Pancreas (tissue), 10 donors: ENCODE results near the gene HASPIN. TPM values are rescaled to one million over a fixed set of nuclear protein-coding genes. Genes with fewer than 3 reads are reported as not detected.

ENCODE experiments used
- ATAC-seq, 4 donors: fragments of 200-7000 bp; cut with Tn5 transposase; one replicate each; pipeline versions ENCODE4 v1.8.0 to v1.9.1; 2020; ENCODE audit warnings: mild to moderate bottlenecking in 4 of 4, moderate library complexity in 4 of 4
- DNase-seq, 6 donors: peaks; one replicate each; pipeline ENCODE4 v3.0.0-alpha.2; 2020
- FAIRE-seq: peaks from 2 replicates; lab custom pipeline; 2012; peaks lifted over from hg19 to GRCh38; lab: Jason Lieb, UNC
- H3K27ac ChIP-seq, 4 donors: fragments of 200-600 bp; sonication (generic); 1 replicate in 3 of 4; 2 replicates in 1 of 4; pipeline versions ENCODE4 v1.5.0 to v1.8.0; 2020
- H3K27me3 ChIP-seq, 4 donors: fragments of 200-600 bp; one replicate each; pipeline ENCODE4 v1.8.0; 2021
- H3K36me3 ChIP-seq, 3 donors: fragments of 200-600 bp; sonication (generic) in 1 of 3; one replicate each; pipeline versions ENCODE4 v1.5.0 to v1.8.0; 2020 to 2021
- H3K4me1 ChIP-seq, 3 donors: fragments of 200-600 bp; one replicate each; pipeline ENCODE4 v1.8.0; 2021
- H3K4me3 ChIP-seq, 4 donors: fragments of 200-600 bp; sonication (generic) in 2 of 4; one replicate each; pipeline versions ENCODE4 v1.5.0 to v1.8.0; 2020 to 2021
- H3K9me3 ChIP-seq, 4 donors: fragments of 200-600 bp; one replicate each; pipeline ENCODE4 v1.8.0; 2021
- WGBS, 2 donors: extraction: QIAGEN DNeasy Blood & Tissue Kit; methylation state at CpG; one replicate each; pipeline ENCODE4 v1.1.7; 2013; 5-methylcytosine and 5-hydroxymethylcytosine counted together
- intact Hi-C, 3 donors: fragments of 100-400 bp; cut with DNase I; formaldehyde crosslinking; loops; one replicate each; pipeline versions ENCODE4 v1.11.1 to v1.14.2; 2022
- polyA plus RNA-seq, 2 donors: library from polyadenylated mRNA; stranded (reverse); fragments of 200-250 nt; gene quantifications; one replicate each; pipeline ENCODE4 v1.2.3, GENCODE V29; 2013
- total RNA-seq, 6 donors: library from RNA; stranded (reverse); fragmentation: NEBNext Ultra II Directional in 4 of 6; extraction: Animal tissue kit (Norgen Biotek cat#: 25700) in 4 of 6; gene quantifications; one replicate each; pipeline versions ENCODE4 v1.2.1 to v1.2.4, GENCODE V29; 2021 to 2023
- TF ChIP-seq, protein P1 (sequence below), 4 donors: fragments of 200-600 bp; sonication (generic) in 3 of 4; IDR thresholded peaks; one replicate each; pipeline versions ENCODE4 v1.5.0 to v1.8.0; 2021; ENCODE audit warnings: antibody characterized with exemption in 4 of 4
- donor health status: healthy with polysubstance abuse.
- donor health status: DM: no; HTN: no; CAD: no; lungs with moderate emphysema.
- donor health status: DM: no; HTN: no; CAD: no.
- donor health status: control.
- donor health status: control.
- donor health status: Bipolar disorder and iron deficiency.
- donor health status: DM: yes; HTN: yes; CAD: no.
- donor health status: DM: no; HTN: no; CAD: no.
- donor health status: DM: no; HTN: no; CAD: no.
- donor health status: DM: yes; HTN: yes; CAD: no.

The HASPIN gene
- total and polyA plus RNA-seq, 8 donors, result 0.05 to 0.31 (median 0.21) TPM; not detected in 2

DNA sequence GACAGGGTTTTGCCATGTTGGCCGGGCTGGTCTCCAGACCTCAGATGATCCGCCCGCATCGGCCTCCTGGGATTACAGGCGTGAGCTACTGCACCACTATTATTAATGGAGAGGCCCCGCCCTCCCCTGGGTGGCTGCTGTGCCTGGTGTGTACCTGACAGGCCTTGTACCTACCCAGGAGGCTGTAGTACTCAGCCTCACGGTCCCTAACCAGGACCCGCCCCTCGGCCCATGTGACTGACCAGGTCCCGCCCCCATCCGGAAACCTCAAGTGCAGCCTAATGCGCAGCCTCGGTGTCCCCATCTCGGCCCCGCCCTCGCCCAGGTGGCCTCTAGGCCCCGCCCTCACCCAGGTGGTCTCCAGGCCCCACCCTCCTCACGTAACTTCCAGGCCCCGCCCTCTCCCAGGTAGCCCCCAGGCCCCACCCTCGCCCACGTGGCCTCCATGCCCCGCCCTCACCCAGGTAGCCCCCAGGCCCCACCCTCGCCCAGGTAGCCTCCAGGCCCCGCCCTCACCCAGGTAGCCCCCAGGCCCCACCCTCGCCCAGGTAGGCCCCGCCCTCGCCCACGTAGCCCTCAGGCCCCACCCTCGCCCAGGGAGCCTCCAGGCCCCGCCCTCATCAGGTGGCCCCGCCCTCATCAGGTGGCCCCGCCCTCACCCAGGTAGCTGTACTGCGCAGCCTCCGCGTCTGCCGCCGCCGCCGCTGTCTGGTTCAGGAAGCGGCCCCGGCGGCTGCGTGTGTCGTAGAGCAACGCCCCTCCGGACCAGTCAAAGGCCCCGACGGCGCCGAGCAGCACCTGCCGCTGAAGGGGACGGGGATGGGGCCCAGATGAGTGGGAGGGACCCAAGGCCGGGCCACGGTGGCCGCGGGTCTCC, 31.0 kb downstream of the HASPIN start:
- Histone ChIP-seq H3K27ac (peak overlapping the region; percentile 68 to 89 (median 78)), H3K27me3 (no peaks in the 10 kb centered on the region), H3K9me3 (no peaks in the 10 kb centered on the region), H3K4me1 (peaks cover 0 to 4% (median 0%) of the 10 kb centered on the region in 3 donors), H3K36me3 (no peaks in the 10 kb centered on the region), H3K4me3 (peak overlapping the region; percentile 39 to 70 (median 46))
- WGBS, 2 donors, result 2 to 3% methylated on average over 42 to 56 of the region's 56 CpGs
- peak; percentile 90 to 96 (median 92) for ATAC-seq
- DNase-seq, result peak; percentile 97 to 100 (median 99)
- intact Hi-C loops, result no loop called here
- no peak for FAIRE-seq
- TF ChIP-seq, protein P1, sequence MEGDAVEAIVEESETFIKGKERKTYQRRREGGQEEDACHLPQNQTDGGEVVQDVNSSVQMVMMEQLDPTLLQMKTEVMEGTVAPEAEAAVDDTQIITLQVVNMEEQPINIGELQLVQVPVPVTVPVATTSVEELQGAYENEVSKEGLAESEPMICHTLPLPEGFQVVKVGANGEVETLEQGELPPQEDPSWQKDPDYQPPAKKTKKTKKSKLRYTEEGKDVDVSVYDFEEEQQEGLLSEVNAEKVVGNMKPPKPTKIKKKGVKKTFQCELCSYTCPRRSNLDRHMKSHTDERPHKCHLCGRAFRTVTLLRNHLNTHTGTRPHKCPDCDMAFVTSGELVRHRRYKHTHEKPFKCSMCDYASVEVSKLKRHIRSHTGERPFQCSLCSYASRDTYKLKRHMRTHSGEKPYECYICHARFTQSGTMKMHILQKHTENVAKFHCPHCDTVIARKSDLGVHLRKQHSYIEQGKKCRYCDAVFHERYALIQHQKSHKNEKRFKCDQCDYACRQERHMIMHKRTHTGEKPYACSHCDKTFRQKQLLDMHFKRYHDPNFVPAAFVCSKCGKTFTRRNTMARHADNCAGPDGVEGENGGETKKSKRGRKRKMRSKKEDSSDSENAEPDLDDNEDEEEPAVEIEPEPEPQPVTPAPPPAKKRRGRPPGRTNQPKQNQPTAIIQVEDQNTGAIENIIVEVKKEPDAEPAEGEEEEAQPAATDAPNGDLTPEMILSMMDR (IDR thresholded peaks at IDR 0.05), result no peak

DNA sequence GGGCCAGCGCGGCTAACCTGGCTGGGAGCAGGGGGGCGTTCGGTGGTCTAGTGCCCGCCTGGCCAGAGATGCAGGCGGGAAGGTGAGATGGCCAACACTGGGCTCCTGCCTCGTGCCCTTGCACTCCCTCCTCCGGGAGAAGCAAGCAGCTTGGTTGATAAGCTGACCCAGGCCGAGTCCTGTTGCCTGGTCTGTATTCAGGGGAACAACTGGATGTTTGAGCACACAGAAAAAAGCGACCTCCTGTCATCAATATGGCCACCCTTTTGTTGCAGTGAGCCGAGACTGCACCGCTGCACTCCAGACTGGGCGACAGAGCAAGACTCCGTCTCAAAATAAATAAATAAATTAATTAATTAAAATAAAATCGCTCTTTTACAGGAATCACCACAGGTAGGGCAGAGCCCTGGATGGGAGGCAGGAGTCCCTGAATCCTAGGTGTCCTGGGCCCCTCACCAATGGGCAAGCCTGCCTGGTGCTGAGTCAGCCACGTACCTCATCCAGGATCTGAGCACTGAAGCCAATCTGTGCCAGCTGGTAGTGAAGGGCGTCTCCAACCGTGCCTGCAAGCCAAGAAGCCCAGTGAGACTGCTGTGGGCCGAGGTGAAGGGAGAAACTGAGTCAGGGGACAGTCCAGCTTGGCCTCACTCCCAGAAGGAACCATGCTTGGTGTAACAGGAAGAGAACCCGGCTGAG, 31.8 kb downstream of the HASPIN start:
- Histone ChIP-seq H3K4me1 (peaks cover 0 to 4% (median 0%) of the 10 kb centered on the region in 3 donors), H3K36me3 (no peaks in the 10 kb centered on the region), H3K27ac (peak overlapping the region; percentile 68 to 89 (median 78)), H3K9me3 (no peaks in the 10 kb centered on the region), H3K27me3 (no peaks in the 10 kb centered on the region), H3K4me3 (peak overlapping the region; percentile 39 to 70 (median 46))
- peak in 1 of 4 donors; percentile 0 for ATAC-seq
- FAIRE-seq, result no peak
- DNase-seq, result peak in 3 of 6 donors; percentile 47 to 70 (median 60)
- intact Hi-C loops, result no loop called here
- TF ChIP-seq, protein P1 (IDR thresholded peaks at IDR 0.05), result no peak
- WGBS, 2 donors, result 24 to 29% methylated on average over 20 of the region's 20 CpGs

DNA sequence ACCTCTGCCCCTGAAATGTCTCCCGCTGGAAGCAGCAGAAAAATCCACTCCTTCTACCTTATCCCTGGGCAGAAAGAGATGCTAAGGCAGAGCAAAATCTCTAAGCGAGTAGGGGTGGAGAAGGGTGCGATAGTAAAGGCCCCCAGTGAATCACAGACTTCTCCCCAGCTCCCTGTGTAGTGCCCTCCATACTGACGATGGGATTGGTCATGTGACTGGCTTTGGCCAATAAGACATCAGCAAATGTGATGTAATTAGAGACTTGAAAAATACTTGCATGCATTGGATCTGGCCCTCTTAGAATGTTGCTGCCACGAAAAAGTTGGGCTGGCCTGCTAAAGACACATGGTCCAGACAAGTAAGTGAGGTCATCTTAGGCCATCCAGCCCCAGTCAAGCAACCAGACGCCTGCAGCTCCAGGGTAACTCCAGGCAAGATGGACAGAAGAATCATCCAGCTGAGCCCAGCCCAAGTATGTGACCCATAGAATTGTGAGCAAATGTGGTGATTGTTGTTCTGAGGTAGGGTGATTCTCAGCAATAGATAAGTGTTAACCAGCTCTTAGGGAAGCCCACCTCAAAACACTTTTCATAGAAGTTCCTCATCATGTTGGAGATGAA, 36.0 kb downstream of the HASPIN start:
- H3K36me3 ChIP-seq, result no peaks in the 10 kb centered on the region
- WGBS, 2 donors, result 78 to 87% methylated on average over 6 of the region's 6 CpGs
- FAIRE-seq (no peak), DNase-seq (peak in 1 of 6 donors; percentile 3), ATAC-seq (no peak)
- H3K4me1 ChIP-seq, result peaks cover 0 to 4% (median 0%) of the 10 kb centered on the region in 3 donors
- no peaks in the 10 kb centered on the region for H3K27me3 ChIP-seq
- H3K27ac ChIP-seq, result no peak overlapping the region
- no peaks in the 10 kb centered on the region for H3K9me3 ChIP-seq
- TF ChIP-seq, protein P1 (IDR thresholded peaks at IDR 0.05), result no peak
- intact Hi-C loops, result no loop called here
- no peak overlapping the region for H3K4me3 ChIP-seq

DNA sequence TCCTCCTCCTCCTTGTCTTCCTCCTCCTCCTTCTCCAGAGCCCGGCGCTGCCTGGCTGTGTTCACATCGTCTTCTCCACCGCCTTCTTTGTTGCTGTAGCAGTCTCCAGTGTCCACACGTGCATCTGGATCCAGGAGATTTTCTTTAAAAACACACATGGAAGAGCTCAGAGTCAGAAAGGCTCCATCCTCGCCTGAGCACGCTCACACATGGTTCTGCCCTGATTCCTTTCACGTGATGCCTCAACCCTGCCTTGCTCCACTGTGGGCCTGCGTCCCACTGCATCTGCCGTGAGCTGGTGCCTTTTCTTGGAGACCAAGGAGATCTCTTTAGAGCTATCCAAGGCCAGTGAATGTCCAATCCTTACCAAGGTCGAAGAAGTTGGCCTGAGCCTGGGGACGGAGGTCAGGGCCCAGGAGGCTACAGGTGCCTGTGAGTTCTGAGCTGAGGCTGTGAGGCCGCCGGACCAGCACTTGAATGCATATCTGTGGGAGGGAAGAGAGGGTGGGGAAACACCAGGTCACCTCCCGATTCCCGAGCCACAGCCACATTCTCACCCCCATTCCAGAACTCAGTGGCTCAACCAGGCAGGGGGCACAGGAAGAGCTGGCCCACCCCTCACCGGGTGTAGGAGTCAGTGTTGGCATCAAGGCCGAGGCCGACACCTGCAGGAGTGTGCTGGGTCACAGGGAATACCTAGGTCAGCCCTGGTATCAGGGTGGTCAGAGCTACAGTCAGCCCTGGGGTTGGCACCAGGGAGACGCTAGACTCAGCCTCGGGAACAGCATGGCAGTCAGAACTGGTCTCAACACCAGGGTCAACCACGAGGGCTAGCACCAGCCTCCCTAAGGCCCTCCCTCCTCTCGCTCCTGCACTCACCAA, 37.6 kb downstream of the HASPIN start:
- DNase-seq, result peak in 1 of 6 donors; percentile 52
- TF ChIP-seq, protein P1 (IDR thresholded peaks at IDR 0.05), result no peak
- Histone ChIP-seq H3K36me3 (no peaks in the 10 kb centered on the region), H3K27ac (no peak overlapping the region), H3K4me1 (no peaks in the 10 kb centered on the region), H3K4me3 (no peak overlapping the region), H3K9me3 (no peaks in the 10 kb centered on the region), H3K27me3 (no peaks in the 10 kb centered on the region)
- intact Hi-C loops, result no loop called here
- ATAC-seq, result no peak
- no peak for FAIRE-seq
- WGBS, 2 donors, result 76 to 83% methylated on average over 23 of the region's 23 CpGs
